HepG2 (cell line): ENCODE data around the gene SAMD10. TPM values are rescaled to one million over a fixed set of nuclear protein-coding genes. Genes with fewer than 3 reads are reported as not detected.

ENCODE experiments used
- ARID5B ChIP-seq: IDR thresholded peaks from 2 replicates; pipeline ENCODE4 v1.4.0; 2020; ENCODE audit warnings: mild to moderate bottlenecking, missing genetic modification reagents
- CERS6 ChIP-seq: sonication (generic); formaldehyde crosslinking; IDR thresholded peaks from 2 replicates; pipeline ENCODE4 v1.5.0; 2020; ENCODE audit warnings: missing genetic modification reagents
- CREB1 ChIP-seq, 2 experiments: fragments of 450-650 bp in 1 of 2; IDR thresholded peaks; 2 replicates each; pipeline ENCODE4 v1.6.1; 2016 to 2017; ENCODE audit warnings: control low read depth in 1 of 2, mild to moderate bottlenecking in 1 of 2, missing compliant biosample characterization in 1 of 2, missing genetic modification characterization in 1 of 2
- EHMT2 ChIP-seq: fragments of 200-600 bp; sonication (generic); IDR thresholded peaks from 2 replicates; pipeline ENCODE4 v1.7.0; 2017; ENCODE audit warnings: antibody characterized with exemption, low read depth, low read length, borderline replicate concordance
- GATAD2A ChIP-seq: IDR thresholded peaks from 2 replicates; pipeline ENCODE4 v1.6.1; 2016
- PAF1 ChIP-seq: IDR thresholded peaks from 2 replicates; pipeline ENCODE4 v1.6.1; 2016; ENCODE audit warnings: missing genetic modification reagents, missing compliant biosample characterization
- RFXAP ChIP-seq: sonication (generic); formaldehyde crosslinking; IDR thresholded peaks from 2 replicates; pipeline ENCODE4 v1.4.0; 2020; ENCODE audit warnings: missing genetic modification reagents, borderline replicate concordance
- SUZ12 ChIP-seq: fragments of 150-350 bp; IDR thresholded peaks from 2 replicates; pipeline ENCODE4 v1.6.1; 2014; ENCODE audit warnings: low read depth, low read length
- TCF12 ChIP-seq, 2 experiments: fragments of 450-650 bp in 1 of 2; sonication (generic) in 1 of 2; formaldehyde crosslinking in 1 of 2; IDR thresholded peaks; 2 replicates each; pipeline versions ENCODE4 v1.6.1 to v1.8.0; 2017 to 2022; ENCODE audit warnings: antibody characterized with exemption in 1 of 2, mild to moderate bottlenecking in 1 of 2, missing genetic modification reagents in 1 of 2, moderate library complexity in 1 of 2
- ZKSCAN8 ChIP-seq: IDR thresholded peaks from 2 replicates; pipeline ENCODE4 v1.6.1; 2016; ENCODE audit warnings: borderline replicate concordance, missing genetic modification reagents, missing compliant biosample characterization
- ZNF513 ChIP-seq: sonication (generic); formaldehyde crosslinking; conservative IDR thresholded peaks from 2 replicates; pipeline ENCODE4 v1.5.0; 2020; ENCODE audit warnings: missing genetic modification reagents
- ZNF567 ChIP-seq: sonication (generic); formaldehyde crosslinking; IDR thresholded peaks from 2 replicates; pipeline ENCODE4 v1.8.1; 2023; ENCODE audit warnings: mild to moderate bottlenecking, missing genetic modification reagents, borderline replicate concordance
- ZNF609 ChIP-seq: sonication (generic); formaldehyde crosslinking; IDR thresholded peaks from 2 replicates; pipeline ENCODE4 v1.4.0; 2020; ENCODE audit warnings: mild to moderate bottlenecking, missing genetic modification reagents, borderline replicate concordance
- ZNF780A ChIP-seq: sonication (generic); formaldehyde crosslinking; IDR thresholded peaks from 2 replicates; pipeline ENCODE4 v1.8.0; 2022; ENCODE audit warnings: mild to moderate bottlenecking, missing genetic modification reagents, moderate library complexity
- polyA plus RNA-seq, 8 experiments: library from polyadenylated mRNA; depleted of rRNA in 3 of 8; stranded (reverse) in 7 of 8; unstranded in 1 of 8; fragments of >200 nt; fragmentation: Illumina TruSeq in 4 of 8; extraction: Trizol in 4 of 8; gene quantifications; 2 replicates each; pipeline versions ENCODE4 v1.2.1 to v1.2.3, GENCODE V29; 2011 to 2016; ENCODE audit warnings: low read depth in 4 of 8, missing spikeins in 1 of 8, mixed read lengths in 1 of 8; ENCODE audit not compliant: insufficient read depth in 1 of 8
- total RNA-seq, 5 experiments: library from RNA; depleted of rRNA; stranded (reverse); fragments of >200 nt; fragmentation: Illumina TruSeq; extraction: Trizol; gene quantifications; 2 replicates each; pipeline ENCODE4 v1.2.3, GENCODE V29; 2016; ENCODE audit warnings: low read depth in 1 of 5

The SAMD10 gene
- total and polyA plus RNA-seq, 2 of the 13 experiments (the other 11 are each of a cell fraction or from before 2014, with no cell fraction given), result 6.1 to 11.0 TPM

- peak; percentile 33; the same call in 1 of the 2 replicates for TF ChIP-seq ARID5B (CRISPR knock-in tag)
- TF ChIP-seq CERS6 (CRISPR knock-in tag), result no peak
- no peak for TF ChIP-seq ZNF567 (CRISPR knock-in tag)
- TF ChIP-seq ZNF609 (CRISPR knock-in tag), result peak; percentile 34
- no peak for TF ChIP-seq EHMT2
- peak; percentile 45; the same call in 1 of the 2 replicates for TF ChIP-seq RFXAP
- TF ChIP-seq TCF12 (IDR thresholded peaks at IDR 0.05), result no peak
- TF ChIP-seq TCF12 (CRISPR knock-in tag; IDR thresholded peaks at IDR 0.05), result no peak
- TF ChIP-seq ZNF513 (CRISPR knock-in tag), result no peak
- TF ChIP-seq SUZ12, result no peak
- no peak for TF ChIP-seq ZKSCAN8 (CRISPR knock-in tag)
- no peak for TF ChIP-seq ZNF780A (CRISPR knock-in tag)
- TF ChIP-seq PAF1 (CRISPR knock-in tag), result no peak
- peak; percentile 65 for TF ChIP-seq CREB1 (IDR thresholded peaks at IDR 0.05)
- no peak for TF ChIP-seq CREB1 (CRISPR knock-in tag; IDR thresholded peaks at IDR 0.05)
- TF ChIP-seq GATAD2A (CRISPR knock-in tag), result peak; percentile 37; the same call in 1 of the 2 replicates
Observed at GRCh38 chr20:63972312-63973159, 6.9 kb downstream of the SAMD10 start (continued).
